ENCODE measurements around the gene CEACAM7. TPM values are rescaled to one million over a fixed set of nuclear protein-coding genes. Genes with fewer than 3 reads are reported as not detected.

The CEACAM7 gene
- total RNA-seq: not detected

GRCh38 chr19:41688098-41688497 lies at the start of gene CEACAM7:
TSS of gene CEACAM7 (minus strand) at chr19:41688270. CDS start at chr19:41688165, 105 bp downstream.
- H3K27ac ChIP-seq: no peak within 1 kb of the TSS
- TF ChIP-seq, protein P1, sequence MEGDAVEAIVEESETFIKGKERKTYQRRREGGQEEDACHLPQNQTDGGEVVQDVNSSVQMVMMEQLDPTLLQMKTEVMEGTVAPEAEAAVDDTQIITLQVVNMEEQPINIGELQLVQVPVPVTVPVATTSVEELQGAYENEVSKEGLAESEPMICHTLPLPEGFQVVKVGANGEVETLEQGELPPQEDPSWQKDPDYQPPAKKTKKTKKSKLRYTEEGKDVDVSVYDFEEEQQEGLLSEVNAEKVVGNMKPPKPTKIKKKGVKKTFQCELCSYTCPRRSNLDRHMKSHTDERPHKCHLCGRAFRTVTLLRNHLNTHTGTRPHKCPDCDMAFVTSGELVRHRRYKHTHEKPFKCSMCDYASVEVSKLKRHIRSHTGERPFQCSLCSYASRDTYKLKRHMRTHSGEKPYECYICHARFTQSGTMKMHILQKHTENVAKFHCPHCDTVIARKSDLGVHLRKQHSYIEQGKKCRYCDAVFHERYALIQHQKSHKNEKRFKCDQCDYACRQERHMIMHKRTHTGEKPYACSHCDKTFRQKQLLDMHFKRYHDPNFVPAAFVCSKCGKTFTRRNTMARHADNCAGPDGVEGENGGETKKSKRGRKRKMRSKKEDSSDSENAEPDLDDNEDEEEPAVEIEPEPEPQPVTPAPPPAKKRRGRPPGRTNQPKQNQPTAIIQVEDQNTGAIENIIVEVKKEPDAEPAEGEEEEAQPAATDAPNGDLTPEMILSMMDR (IDR thresholded peaks at IDR 0.05): no peak
- TF ChIP-seq POLR2A (IDR thresholded peaks at IDR 0.05): no peak
- H3K27me3 ChIP-seq: no peaks in the 10 kb centered on the region
- no peak for DNase-seq
- no peaks in the 10 kb centered on the region for H3K36me3 ChIP-seq
- no peaks in the 10 kb centered on the region for H3K9me3 ChIP-seq
- no peaks in the 10 kb centered on the region for H3K4me1 ChIP-seq
- no peak within 1 kb of the TSS for H3K4me3 ChIP-seq

DNA sequence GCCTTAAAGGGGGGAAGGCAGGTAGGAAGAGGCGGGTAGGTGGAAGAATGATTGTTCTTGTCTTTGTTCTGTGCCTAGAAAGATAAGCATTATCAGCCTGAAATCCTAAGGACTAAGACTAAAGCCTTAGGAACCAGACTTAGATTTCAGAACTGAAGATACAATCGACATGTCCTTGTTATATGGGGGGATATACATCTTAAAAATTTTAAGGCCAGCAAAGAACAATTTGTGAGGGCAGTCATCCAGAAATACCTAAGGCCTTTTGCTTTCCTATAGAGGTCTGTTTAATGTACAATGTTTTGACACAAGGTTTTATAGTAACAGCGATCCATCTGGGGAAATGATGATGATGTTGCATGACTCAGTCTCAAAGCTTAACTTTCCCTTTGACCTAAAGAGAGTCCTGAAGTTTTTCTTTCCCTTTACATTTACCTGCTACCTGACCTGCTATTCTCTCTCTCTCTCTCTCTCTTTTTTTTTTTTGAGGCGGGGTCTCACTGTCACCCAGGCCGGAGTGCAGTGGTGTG lies 47.1 kb upstream of the CEACAM7 start:
- TF ChIP-seq, protein P1 (IDR thresholded peaks at IDR 0.05): no peak
- DNase-seq: no peak
- Histone ChIP-seq H3K9me3 (no peaks in the 10 kb centered on the region), H3K27ac (peak overlapping the region in 3 of 4 donors; percentile 67 to 85 (median 80)), H3K4me1 (peaks cover 0 to 1% (median 0%) of the 10 kb centered on the region in 4 donors), H3K36me3 (no peaks in the 10 kb centered on the region), H3K27me3 (no peaks in the 10 kb centered on the region), H3K4me3 (no peak overlapping the region)

GRCh38 chr19:41734585-41734984 lies 46.5 kb upstream of the CEACAM7 start:
- peak in 2 of 3 donors; percentile 74 to 83 for DNase-seq
- H3K36me3 ChIP-seq: no peaks in the 10 kb centered on the region
- H3K27ac ChIP-seq: peak overlapping the region in 3 of 4 donors; percentile 67 to 85 (median 80)
- H3K27me3 ChIP-seq: no peaks in the 10 kb centered on the region
- no peak overlapping the region for H3K4me3 ChIP-seq
- no peaks in the 10 kb centered on the region for H3K9me3 ChIP-seq
- TF ChIP-seq, protein P1 (IDR thresholded peaks at IDR 0.05): no peak
- peaks cover 0 to 4% (median 0%) of the 10 kb centered on the region in 4 donors for H3K4me1 ChIP-seq

GRCh38 chr19:41734156-41734555 lies 46.1 kb upstream of the CEACAM7 start:
- Histone ChIP-seq H3K4me1 (peaks cover 0 to 4% (median 0%) of the 10 kb centered on the region in 4 donors), H3K9me3 (no peaks in the 10 kb centered on the region), H3K36me3 (no peaks in the 10 kb centered on the region), H3K27ac (peak overlapping the region in 3 of 4 donors; percentile 15 to 85 (median 80)), H3K4me3 (no peak overlapping the region), H3K27me3 (no peaks in the 10 kb centered on the region)
- no peak for TF ChIP-seq POLR2A (IDR thresholded peaks at IDR 0.05)
- TF ChIP-seq, protein P1 (IDR thresholded peaks at IDR 0.05): no peak
- DNase-seq: no peak

- TF ChIP-seq, protein P1 (IDR thresholded peaks at IDR 0.05): no peak
- TF ChIP-seq POLR2A (IDR thresholded peaks at IDR 0.05): no peak
- H3K4me3 ChIP-seq: no peak overlapping the region
- DNase-seq: no peak
- no peaks in the 10 kb centered on the region for H3K9me3 ChIP-seq
- H3K36me3 ChIP-seq: no peaks in the 10 kb centered on the region
- H3K27me3 ChIP-seq: no peaks in the 10 kb centered on the region
- peaks cover 0 to 4% (median 0%) of the 10 kb centered on the region in 4 donors for H3K4me1 ChIP-seq
- H3K27ac ChIP-seq: no peak overlapping the region
These were observed 38.4 kb upstream of the CEACAM7 start for GRCh38 chr19:41726493-41726892.

DNA sequence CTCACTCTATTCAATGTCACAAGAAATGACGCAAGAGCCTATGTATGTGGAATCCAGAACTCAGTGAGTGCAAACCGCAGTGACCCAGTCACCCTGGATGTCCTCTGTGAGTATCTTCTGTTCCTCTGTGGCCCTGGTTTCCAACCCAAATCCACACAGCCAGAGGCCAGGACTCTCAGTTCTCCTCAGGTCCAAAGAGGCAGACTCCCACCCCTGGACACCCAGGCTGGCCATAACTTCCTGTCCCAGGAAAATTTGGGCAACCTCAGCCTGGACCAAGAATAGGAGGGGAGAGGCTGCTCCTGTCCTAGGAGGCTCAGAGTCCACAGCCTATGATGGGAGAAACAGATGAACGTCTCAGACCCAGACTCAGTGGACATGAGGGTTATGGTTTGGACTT lies 32.0 kb upstream of the CEACAM7 start:
- Histone ChIP-seq H3K4me3 (no peak overlapping the region), H3K9me3 (no peaks in the 10 kb centered on the region), H3K4me1 (no peaks in the 10 kb centered on the region), H3K27me3 (no peaks in the 10 kb centered on the region), H3K27ac (no peak overlapping the region), H3K36me3 (no peaks in the 10 kb centered on the region)
- TF ChIP-seq, protein P1 (IDR thresholded peaks at IDR 0.05): no peak
- no peak for TF ChIP-seq POLR2A (IDR thresholded peaks at IDR 0.05)
- no peak for DNase-seq

Measured in Peyer's patch (tissue), 4 donors.